ENCODE data around the gene SCD5.

DNA sequence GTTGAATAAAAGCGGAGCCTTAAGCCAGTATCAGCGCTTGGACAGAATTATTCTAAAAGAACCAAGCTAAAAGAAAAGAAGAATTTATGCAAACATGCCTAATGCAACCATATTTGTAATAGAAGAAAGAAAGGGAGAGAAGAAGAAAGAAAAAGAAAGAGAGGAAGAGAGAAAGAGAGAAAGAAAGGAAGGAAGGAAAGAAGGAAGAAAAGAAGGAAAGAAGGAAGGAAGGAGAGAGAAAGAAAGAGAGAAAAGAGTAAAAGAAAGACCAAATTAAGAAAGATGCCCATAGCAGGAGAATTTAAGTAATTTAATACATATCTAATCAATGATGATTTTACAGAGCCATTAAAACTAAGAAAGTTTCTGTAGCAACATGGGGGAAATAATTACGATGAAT, 206.0 kb downstream of the SCD5 start:
- TF ChIP-seq, protein P1, sequence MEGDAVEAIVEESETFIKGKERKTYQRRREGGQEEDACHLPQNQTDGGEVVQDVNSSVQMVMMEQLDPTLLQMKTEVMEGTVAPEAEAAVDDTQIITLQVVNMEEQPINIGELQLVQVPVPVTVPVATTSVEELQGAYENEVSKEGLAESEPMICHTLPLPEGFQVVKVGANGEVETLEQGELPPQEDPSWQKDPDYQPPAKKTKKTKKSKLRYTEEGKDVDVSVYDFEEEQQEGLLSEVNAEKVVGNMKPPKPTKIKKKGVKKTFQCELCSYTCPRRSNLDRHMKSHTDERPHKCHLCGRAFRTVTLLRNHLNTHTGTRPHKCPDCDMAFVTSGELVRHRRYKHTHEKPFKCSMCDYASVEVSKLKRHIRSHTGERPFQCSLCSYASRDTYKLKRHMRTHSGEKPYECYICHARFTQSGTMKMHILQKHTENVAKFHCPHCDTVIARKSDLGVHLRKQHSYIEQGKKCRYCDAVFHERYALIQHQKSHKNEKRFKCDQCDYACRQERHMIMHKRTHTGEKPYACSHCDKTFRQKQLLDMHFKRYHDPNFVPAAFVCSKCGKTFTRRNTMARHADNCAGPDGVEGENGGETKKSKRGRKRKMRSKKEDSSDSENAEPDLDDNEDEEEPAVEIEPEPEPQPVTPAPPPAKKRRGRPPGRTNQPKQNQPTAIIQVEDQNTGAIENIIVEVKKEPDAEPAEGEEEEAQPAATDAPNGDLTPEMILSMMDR (IDR thresholded peaks at IDR 0.05) = no peak
- TF ChIP-seq POLR2AphosphoS5 (IDR thresholded peaks at IDR 0.05) (no peak), POLR2A (IDR thresholded peaks at IDR 0.05) (no peak)

All from upper lobe of left lung (tissue), 4 donors.